A204.1 (cell line): ENCODE data around the gene TANGO2.

Experiments used
- FAIRE-seq: peaks from 2 replicates; lab custom pipeline; 2012; peaks lifted over from hg19 to GRCh38; lab: Jason Lieb, UNC

TANGO2 gene, protein sequence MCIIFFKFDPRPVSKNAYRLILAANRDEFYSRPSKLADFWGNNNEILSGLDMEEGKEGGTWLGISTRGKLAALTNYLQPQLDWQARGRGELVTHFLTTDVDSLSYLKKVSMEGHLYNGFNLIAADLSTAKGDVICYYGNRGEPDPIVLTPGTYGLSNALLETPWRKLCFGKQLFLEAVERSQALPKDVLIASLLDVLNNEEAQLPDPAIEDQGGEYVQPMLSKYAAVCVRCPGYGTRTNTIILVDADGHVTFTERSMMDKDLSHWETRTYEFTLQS

DNA sequence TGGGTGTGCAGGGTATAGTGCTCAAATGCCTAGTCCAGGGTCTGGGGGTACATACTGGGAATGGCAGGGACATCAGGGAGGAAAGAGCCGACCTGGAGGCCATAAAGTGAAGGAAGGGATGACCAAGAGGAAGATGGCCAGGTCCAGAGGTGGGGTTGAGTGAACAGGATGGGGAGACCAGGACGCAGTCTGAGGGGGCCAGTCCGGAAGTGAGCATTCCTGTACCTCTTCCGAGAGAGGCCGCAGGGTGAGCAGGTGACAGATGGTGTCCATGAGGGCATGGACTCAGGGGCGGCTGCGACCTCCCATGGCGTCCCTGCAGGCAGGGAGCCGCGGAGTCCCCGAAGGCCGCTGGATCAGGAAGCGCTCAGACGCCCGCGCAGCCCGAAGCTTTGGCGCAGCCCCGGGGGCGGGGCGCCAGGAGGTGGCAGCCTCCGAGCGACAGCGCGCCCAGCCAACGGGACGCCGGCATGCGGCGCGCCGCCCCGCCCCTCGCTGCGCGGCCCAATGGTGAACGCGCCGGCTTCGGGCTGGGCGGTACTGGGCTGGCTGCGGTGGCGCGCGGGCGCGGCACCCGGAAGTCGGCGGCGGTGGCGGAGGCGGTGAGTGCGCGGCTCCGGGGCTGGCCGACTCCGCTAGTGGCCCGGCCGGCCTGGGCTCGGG lies at the start of gene TANGO2:
Gene TANGO2, plus strand, starts transcription at position 578 of the 663 bp plus-strand sequence. CDS start 15,689 bp downstream, outside the sequence.
- no peak for FAIRE-seq

DNA sequence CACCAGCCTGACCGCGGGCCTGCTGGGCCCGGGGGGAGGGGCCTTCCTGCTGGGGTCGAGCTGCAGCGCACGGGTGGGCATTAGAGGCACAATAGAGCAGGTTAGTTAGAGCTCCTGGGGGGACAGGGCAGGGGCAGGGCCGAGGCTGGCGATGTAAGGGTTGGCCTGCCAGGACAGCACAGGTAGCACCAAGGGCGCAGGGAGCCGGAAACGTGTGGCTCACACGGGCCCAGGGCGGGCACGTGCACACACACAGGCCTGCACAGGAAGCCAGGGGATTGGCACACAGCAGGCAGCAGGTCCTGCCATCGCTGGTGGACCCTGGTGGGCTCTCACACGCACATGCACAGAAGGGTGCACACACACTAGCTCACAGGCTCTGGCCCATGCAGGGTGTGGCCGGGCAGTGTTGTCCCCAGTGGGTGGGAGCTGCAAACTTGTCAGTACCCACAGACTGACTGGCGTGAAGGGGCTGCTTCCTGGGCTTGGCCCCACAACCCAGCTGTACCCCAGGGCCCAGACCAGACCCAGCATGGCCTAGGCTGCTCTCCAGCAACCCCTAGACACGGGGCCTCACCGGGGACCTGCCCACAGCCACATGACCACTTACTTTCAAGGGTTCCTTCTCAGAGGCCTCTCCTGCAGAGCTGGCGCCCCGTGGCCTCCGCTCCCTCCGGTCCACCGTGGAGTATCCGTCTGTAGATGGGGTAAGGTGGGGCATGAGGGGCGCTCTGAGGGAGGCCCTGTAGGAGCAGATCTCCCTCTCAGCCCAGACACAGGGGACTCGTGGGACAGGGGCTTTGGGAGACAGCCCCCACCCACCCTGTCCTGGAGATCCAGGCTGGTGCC lies 49.4 kb upstream of the TANGO2 start:
- FAIRE-seq: no peak

DNA sequence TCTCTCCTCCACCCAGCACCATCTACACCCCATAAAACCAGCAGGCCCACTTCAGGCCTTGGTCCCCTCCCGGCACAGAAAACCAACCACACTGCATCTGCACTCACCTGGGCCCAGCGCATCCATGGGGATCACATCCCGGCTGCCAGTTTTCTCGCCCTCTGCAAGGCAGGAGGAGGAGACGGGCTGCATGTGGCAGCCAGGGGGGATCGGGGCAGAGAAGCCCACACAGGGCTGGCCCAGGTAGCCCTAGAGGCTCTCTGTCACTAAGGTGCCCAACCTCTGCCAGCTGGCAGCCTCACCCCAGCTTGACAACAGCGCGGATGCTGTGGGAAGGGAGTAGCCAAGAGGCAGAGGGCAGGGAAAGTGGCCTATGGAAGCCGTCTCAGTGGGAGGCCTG lies 48.7 kb upstream of the TANGO2 start:
- no peak for FAIRE-seq

DNA sequence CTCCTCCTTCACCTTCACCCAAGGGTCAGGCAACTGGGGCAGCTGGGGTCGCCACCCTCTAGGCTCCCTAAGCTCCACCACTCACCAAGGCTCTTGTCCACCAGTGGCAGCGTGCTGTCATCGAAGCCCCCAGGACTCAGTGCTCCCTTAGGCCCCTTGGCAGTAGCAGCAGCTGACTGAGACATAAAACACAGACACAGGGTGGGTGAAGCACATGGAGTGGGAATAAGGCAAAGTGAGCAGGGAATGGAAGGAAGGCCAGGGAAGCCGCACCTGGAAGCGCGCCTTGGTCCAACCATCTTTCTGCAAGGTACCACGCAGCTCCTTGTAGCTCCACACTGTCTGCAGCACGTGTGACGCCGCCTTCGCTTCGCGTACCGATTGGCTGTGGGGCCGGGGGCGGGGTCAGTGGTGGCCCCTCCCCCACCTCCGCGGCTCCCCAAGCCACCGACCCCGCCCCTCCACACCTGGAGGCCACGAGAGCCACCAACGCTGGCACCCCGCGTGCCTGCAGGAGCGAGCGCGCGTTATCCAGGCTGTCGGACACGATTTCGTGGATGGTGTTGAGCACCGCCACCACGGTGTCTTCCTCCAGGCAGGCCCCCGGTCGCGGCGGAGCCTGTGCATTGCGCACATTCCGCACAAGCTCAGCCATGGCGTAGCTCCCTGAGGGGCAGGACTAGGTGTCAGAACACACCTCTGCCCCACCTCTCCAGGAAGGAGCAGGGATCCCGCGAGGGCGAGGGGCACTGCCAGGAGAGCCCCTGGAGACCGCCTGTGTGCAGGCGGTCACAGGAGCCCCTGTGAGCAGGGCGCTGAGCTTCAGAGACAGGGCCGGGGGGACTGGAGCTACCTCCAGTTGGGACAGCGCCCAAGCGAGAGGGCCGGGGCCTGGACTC lies 48.0 kb upstream of the TANGO2 start:
- no peak for FAIRE-seq

DNA sequence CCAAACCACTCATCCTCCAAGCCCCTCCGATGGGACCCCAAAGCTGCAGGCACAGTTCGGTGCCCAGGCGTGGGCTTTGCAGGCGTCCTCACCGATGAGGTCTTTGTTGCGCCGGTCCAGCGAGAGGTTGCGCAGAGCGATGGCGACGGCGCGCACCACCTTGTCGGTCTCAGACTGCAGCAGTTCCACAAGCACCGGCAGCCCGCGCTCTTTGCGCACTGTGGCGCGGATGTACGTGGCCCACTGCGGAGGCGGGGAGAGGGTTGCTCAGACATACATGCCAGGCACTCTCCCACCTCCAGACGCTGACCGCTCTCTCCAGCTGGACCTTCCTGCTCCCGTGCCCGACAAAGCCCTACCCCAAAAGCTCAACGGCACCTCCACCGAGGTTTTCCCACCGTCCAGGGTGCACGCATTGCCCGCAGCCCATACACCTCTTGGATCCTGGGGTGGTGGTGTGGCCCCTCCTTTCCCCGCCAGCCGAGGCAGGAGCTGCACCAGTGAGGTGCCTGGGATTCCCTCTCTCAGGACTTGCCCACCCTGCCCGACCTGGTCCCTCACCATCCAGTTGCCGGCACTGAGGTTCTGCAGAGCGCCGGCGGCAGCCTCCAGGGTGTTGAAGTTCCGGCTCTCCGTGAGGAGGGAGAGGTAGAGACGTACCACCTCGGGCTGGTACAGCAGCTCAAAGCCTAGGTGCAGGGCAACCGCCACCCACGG lies 47.2 kb upstream of the TANGO2 start:
- no peak for FAIRE-seq

DNA sequence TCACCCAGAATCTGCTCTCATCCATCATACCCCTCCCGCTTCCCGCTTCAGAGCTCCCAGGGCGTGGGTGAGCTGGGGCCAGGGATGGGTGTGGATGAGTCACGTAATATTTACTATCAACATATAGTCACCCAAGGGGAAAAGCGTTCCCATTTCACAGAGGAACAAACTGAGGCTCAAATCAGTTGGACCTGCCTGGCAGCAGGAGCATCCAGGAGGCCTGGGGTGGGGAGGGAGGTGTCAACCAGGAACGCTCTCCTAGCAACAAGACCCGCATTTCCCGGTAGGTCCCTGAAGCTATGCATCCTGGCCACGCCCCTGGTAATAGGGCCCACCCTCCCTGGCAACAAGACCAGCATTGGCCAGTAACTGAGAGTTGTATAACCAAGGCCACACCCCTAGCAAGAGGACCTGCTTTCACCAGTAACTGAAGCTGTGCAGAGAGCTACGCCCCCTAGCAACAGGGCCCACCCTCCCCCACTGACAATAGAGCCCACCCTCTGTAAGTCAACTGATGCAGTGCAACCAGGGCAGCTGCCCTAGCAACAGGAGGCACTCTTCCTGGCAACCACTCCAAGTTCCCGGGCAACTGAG lies 46.5 kb upstream of the TANGO2 start:
- no peak for FAIRE-seq

DNA sequence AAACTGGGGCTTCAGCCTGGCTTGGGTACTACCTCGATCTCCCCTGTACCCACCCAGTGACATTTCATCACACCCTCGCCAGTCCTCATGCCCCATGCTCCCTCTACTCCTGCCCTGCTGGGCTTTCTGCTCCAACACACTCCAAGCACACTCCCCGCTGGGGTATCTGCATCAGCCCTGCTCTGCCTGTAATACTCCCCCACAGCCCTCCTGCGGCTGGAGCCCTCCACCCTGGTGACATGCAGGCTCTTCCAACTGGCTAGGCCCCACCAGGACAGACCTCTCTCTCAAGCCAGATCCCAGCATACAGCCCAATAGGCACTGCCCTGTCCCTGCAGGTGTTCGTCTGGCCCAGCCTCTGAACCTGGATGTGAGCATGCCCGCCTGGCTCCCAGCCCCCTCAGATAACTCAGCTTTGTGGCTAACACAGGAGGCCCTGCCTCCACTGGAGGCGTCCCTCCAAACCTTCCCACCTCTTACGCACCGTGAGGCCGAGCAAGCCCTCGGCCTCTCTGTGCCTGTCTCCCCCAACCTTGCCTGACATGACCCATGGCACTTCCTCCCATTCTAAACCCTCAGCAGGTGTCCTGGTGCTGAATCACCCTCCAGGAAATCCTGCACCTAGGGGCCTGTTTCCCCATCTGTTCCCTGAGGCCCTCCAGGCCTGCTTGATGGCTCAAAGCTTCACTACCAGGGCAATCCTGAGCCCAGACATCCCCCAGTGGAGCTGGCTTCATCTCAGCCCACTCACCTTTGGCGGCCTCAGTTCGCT lies 45.8 kb upstream of the TANGO2 start:
- FAIRE-seq: no peak

DNA sequence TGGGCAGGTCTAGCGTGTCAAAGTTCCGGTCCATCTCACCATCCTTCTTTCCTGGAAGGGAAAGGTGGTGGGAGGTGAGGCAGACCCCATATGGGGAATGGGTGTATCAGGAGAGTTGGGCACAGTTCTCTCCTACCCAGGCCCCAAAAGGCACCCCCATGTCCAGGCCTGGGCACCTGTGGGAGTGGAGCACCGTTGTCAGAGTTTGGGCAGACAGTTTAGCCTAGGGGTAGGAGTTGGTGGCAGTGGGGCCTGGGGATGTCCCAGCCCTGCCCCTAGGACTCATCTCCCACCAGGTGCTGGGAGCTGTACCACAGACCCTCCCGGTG lies 45.2 kb upstream of the TANGO2 start:
- no peak for FAIRE-seq

DNA sequence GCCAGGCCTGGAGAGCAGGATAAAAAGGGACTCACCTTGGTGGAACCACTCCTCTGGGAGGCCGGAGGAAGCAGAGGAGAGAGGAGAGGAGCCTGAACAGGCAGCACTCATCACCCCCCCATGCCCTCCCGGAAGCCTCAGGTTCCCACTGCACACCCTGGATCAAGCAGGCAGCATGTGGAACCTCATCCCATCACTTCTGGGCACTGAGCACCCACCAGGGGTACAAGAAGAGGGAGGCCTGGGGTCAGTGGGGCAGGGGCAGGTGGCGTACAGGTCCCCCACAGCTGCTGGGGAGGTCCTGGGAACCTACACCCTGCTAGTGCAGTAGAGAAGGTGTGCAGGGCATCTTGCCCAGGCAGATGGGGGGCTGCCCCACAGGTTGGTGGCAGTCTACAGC lies 44.2 kb upstream of the TANGO2 start:
- FAIRE-seq: no peak

DNA sequence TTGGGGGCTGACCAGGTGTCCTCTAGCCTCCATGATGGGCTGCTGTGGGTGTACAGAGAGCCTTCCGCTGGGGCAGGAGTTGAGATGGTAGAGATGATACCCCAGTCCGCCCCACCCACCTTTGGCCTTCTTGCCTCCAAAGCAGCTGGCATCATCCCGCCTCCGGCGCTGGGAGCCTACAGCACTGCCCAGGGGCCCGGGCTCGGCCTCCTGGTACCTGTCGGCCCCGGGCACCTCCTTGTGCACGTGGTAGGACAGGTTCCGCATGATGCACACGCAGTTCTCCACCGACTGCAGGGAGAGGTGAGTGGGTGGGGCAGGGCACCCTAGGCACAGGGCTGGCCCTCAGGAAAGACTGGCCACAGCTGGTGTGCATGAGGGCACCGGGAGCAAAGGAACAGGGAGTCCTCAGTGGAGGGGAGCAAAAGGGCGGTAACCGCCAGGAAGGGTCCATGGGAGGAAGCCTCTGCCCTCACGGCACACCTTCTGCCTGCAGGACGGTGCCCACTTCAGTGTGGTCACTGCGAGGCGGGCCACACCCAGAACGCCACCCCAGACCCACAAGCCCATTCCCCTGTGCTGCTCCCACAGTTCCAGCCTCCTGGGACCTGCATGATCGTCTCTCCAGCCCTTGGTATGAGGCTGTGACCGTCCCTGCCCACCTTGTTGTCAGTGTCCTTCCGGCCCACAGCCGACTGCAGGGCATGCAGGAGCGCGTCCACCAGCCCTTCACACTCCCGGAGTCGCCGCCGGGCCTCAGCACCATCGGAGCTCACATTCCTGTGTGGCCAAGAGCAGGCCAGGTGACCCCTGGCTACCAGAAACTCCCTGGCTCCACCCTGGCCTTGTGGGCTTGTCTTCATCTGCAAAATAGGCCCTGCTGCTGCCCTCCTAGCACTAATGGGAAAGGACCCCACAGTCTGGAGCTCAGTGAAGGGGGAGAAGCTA lies 43.3 kb upstream of the TANGO2 start:
- FAIRE-seq: no peak

DNA sequence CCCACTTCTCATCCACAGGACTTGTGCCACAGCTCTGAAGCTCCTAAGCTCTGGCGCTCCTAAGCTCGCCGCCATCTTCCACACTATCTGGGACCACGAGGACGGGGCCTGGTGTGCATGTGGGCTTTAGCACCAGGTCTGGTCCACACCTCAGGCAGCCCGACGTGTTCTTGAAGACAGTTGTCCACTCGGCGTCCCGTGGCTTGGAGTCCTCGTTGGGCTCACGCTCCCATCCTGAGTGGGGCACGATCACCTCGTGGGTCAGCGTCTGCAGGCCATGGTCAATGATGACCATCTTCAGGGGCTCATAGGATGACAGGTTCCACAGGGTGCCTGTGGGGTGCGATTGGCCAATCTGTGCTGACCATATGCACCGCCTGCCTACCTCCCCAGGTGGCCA lies 42.2 kb upstream of the TANGO2 start:
- no peak for FAIRE-seq

DNA sequence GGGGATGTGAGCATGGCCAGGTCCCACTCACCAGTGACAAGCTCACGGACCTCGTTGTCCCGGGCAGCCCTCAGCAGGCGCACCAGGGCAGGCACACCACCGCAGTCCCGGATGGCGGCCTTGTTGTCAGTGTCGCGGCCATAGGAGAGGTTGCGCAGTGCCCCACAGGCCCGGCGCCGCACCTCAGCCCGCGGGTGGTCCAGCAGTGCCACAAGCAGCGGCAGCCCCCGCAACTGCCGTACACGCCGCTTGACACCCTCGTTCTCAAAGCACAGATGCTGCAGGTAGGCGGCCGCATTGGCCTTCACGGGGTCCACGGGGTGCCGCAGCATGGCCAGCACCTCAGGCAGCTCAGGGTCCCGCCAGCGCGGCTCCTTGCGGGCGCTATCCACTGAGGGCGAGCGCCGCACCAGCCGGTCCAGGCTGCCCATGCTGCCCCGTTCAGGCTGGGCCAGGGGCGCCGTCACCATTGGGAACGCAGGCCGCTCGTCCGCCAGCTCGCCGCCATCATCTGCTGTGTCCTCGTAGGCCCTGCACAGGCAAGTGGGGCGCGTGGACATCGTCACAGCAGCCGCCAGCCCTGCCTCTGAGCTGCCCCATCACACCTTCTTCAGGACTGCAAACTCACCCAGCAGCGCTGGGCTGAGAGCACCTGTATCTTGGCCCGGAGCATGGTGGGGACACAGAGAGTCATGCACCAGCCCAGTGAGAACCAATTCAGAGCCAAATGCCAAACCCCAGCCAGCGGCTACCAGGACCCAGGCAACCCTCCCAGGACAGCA lies 41.0 kb upstream of the TANGO2 start:
- no peak for FAIRE-seq

DNA sequence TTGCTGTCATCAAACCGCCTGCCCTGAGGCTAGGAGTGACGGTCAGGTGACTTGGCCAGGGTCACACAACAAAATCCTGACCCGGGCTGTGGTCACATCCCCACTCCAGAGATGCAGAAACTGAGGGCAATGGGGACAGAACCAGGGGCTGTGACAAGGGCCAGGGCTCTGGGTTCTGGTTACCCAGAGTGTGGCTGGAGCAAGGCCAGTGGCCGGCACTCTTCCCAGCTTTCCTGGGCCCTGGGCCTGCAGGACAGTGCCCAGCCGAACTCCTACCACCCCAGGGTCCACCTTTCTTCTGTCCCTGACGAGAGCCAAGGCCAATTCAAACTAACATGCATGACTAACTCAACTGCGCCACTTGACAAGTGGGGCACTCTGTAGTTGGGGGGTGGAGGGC lies 40.1 kb upstream of the TANGO2 start:
- no peak for FAIRE-seq

DNA sequence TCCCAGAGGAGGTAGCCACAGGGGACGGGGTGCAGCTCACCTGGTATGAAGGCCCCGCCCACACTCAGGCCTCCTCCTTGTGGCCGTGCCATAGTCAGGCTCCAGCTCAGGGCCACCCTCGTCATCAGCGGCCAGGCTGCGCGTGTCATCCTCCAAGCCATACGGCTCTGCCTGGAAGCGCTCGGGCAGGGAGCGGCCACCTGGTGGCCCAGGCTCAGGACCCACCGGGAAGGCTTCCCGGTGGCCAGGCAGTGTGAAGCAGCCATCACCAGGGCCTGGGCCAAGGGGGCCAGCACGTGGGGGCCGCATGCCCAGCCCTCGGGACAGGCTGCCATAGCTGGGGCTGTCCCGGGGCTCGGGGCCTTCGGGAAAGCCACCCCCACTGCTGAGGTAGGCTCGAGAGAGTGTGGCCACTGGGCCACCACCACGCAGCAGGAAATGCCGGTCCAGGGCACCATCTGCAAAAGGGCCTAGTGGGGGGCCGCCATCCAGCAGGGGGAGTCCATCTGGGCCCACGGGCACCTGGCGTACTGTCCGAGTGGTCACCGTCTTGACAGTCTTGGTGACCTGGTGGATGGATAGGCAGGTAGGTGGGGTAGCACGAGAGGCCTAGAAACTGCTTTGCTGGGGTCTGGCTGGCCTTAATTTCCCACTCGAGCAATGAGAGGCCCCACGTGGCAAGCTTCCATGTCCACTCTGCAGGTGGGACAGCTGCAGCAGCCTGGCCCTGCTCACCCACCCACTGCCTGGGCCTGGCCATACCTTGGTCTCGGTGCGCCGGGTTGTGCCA lies 39.5 kb upstream of the TANGO2 start:
- FAIRE-seq: no peak

DNA sequence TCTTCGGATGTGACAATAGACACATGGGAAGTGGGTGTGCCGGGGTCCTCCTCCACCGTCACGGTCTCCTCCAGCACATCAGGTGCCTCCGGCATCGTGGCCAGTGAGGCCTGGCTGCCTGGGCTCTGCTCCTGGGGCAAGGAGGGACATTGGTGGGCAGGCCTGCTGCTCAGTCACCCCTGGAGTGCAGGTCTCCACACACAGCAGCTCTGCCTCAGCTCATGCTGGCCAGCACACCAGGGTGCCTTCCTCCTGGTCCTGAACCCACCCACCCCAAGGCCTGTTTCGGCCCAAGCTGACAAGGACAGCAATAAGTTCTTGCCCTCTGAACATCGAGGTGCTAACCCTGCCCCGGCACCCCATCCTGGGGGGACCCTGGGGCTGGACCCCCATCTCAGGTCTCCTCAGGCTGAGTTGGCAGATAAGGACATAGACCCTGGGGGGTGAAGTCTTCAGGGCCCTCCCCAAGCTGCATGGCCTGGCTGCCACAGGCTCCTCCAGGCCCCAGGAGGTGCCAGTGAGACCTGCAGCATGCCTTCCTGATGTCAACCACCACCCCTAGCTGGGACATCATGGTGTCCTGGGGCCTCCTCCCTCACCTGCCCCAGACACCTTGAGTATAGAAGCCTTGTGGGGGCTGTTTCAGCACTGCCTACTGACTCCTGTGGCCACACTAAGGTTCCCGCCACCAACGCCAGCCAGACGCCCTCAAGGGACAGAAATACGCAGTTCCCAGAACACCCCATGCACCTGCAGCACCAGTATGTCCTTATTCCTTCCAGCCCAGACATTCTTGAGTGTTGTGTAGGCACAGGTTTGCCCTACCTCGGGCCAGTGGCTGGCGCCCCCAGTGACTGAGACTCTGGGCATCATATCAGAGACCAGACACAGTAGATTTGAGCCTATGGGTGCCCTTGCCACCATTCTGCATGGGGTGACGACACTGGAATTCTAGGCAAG lies 38.7 kb upstream of the TANGO2 start:
- no peak for FAIRE-seq

DNA sequence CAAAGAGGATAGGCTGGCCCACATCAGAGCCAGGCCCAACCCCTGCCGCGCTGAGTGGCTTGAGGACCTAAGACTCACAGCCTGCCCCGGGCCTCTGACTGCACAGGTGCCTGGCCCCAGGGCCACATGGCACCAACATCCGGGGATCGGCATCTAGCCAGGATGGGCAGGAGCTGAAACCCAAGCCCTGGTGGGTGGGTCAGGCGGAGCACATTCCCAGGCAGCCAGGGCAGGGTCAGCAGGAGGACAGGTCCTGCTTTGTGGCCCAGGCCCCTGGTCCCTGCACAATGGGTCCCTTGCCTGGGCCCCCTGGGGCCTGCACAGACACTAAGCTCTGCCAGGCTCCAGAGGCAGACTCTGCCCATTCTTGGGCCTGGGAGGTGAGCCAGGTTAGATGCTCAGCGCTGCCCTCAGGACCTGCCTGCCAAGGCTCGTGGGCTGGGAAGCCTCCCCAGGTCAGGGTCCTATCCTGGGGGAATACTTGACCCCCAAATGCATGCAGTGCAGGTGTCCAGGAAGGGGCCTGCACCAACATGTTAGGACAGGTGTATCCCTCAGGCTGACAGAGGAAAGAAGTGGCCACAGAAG lies 37.8 kb upstream of the TANGO2 start:
- FAIRE-seq: no peak
